Dedifferentiated amniotic fluid mesenchymal stem cell (primary cell): Measurements from ENCODE around the gene PKP1.

Experiments used
- DNase-seq: peaks from one replicate; pipeline ENCODE4 v3.0.0-alpha.2; 2016; ENCODE audit errors: extremely low spot score

The PKP1 gene

DNA sequence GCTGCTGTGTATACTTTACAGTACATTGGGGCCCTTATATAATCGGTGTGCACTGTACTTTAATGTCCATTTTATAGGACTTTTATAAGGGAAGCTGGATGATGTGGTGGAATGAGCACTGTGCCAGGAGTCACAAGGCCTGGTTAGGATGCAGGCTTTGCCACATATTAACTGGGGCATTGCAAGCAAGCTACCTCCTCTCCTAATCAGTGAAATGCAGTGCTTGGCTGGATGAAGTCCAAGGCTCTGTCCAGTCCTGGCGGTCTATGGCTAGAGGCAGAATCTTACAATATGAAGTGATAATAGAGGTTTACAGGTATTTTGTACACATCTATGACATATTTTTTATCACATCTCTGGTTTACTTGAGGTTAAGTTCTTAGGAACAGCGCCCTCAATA is 1.7 kb upstream of the PKP1 start:
- no peak for DNase-seq

DNA sequence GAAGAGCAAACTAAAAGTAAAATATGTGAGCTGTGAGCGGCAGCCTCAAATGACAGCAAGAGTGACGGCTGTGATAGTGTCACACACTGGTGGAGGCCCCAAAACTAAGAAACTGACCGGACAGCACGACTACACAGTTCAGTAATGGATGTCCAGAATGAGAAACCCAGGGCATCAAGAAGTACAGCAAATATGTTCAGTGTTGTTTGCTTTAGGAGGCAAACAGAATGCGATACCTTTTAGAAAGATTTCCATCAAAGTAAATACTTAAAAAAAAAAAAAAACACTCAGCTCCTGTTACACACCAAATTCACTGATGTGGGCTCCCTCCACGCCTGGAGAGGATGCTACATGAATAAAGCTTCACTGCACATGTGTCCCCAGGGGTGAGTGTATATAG is 1.1 kb upstream of the PKP1 start:
- DNase-seq = no peak

GRCh38 chr1:201283836-201284553 is 689 bp downstream of the PKP1 start:
- no peak for DNase-seq

GRCh38 chr1:201284636-201285035 is 1.3 kb downstream of the PKP1 start:
- DNase-seq = no peak

- DNase-seq = no peak
Observed at GRCh38 chr1:201285846-201286245, 2.5 kb downstream of the PKP1 start.

GRCh38 chr1:201286445-201286844 is 3.1 kb downstream of the PKP1 start:
- no peak for DNase-seq

GRCh38 chr1:201288007-201288406 is 4.7 kb downstream of the PKP1 start:
- DNase-seq = no peak

GRCh38 chr1:201288765-201289164 is 5.5 kb downstream of the PKP1 start:
- no peak for DNase-seq

DNA sequence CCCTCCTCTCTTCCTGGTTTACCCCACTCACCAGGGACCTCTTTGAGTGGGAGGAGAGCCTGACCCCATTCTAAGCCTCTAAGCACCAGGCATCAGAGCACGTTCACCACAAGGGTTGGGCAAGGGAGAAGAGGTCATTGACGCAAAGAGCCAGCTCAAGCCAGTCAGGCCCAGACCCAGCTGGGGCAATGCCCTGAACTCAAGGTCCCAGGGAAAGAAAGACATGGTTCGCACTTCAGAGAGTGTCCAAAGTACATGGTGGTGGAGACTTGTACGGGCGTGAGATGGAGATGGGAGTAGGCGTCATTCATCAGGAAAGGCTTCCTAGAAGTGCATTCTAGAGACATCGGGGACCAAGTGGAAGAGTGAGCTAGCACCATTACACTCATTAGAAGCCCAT is 7.2 kb downstream of the PKP1 start:
- DNase-seq = no peak

DNA sequence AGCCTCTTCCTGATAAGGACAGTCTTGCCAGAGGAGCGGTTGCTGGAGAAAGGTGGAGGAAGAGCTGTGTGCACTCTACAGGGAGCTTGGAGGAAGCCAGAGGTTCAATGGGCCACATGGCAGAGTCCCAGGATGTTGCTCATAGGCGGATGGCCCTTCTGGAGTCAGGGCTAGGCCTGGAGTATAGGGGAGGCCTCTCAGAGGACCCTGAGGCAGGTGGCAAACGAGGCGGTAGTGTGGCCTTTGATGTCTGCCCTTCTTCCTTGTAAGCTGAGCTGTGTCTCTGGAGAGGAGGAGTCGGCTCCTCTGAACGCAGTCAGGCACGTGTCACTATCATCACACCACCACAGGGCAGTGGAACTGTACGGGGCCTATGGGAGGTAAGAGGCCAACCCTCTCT is 8.6 kb downstream of the PKP1 start:
- DNase-seq = no peak

DNA sequence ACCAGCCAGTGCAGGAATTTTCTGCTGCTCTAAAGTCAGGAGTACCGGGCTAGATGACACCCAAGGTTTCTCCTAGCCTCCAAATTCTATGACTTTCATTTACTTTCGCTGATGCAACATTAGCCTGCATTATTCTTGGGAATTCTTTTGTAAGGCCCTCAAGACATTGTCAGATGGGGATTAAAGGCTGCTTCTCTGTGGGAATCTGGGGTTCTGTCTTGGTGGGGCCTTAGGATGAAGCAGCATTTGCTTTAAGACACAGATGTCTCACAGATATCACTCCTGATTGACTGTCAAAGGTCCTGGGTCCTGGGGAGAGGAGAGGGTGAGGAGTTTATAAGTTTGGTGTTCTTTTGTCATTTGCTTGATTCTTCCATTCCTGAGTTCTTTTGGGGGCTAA is 11.6 kb downstream of the PKP1 start:
- DNase-seq = no peak

DNA sequence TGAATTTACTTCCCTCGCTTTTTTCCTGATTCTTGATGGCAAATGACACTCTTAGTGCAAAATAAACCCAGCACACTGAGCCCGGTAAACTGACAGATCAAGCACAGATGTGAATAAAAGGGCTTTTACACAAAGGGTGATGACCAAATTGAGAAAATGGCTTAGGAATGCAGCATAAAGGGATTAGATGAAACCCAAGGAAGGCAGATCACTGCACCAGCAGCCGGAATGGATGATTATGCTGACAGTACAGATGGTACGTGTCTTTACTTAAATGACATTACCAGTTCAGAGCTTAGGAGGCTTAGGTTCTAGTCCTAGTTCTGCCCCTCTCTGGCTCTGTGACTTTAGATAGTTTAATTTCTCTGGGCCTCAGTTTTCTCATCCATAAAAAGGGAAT is 12.0 kb downstream of the PKP1 start:
- DNase-seq = peak; percentile 57

DNA sequence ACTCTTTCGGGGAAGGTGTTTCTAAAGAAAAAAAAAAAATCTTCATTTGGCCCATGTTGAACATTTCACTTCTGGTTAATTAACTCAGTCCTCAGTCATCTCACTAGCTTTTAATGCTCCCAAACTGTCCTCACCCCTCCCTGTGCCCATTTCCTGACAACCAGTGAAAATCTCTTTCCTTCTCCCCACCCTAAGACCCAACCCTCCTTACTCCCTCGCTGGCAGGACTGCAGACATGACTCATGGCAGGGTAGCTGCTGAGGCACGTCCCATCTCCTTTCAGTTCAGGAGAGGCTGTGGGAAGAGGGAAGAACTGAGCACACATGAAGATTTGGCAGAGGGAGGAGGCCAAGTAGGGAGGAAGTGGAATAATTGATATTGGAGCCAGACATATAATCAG is 12.6 kb downstream of the PKP1 start:
- DNase-seq = peak; percentile 63

DNA sequence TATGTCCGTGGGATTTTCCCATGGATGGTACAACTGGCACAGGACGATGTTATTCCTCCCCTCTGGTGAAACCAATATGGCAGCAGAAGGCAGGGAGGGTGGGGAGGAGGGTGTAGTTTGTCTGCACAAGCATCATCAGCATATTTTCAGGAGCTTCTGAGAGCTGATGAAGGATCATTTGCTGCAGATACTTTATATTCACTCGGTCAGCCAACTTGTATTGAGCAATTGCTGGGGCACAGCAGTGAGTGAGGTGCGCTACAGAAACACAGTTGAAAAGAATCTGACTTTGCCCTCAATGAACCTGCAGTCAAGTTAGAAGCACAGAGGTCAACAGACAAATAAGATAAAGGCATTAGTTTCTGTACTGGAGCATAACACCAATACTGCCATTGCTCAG is 13.0 kb downstream of the PKP1 start:
- DNase-seq = no peak

DNA sequence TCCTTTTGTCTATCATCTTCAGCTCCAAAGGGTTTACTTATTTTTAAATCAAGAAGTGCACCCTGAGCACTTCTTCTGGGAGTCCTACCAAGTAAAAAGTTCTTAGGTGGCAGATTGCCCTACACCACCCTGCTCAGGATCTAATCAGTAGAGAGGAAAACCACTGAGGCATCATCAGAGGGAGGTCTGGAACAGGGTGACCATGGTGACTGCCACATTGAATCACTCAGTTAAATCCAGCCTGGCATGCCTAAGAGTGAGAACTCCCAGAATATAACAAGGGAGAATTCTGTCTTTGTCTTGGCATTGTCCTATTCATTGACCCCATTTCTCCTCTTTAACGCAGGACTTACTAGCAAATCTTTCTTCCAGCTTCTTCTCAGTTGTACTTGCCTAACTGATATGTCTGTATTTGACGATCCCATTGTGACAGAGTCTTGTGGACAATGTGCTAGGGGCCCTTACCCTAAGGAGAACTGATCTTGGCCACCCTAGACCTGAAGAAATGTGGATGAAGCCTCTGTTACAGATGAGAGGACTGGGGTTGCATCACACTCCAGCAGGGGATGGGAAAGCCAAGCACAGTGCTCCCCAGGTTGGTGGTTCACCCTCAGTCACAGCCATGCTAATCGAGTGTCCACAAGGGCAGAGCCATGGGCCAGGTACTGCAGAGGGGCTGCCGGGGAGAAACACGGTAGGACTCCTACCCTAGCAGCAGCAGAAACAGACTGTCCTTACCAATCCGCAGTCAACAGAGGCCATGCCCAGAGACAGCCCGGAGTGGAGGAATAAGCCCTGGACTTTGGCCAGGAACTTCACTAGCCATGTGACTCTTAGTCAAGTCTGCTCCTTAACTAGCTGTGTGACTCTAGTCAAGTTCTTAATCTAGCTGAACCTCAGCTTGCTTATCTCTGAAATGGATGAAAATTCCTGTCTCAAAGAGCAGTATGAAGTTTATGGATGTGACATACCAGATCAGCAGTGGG is 15.4 kb downstream of the PKP1 start:
- no peak for DNase-seq

- no peak for DNase-seq
Observed at GRCh38 chr1:201299968-201300367, 16.7 kb downstream of the PKP1 start.

- no peak for DNase-seq
Observed at GRCh38 chr1:201300641-201301040, 17.3 kb downstream of the PKP1 start.

DNA sequence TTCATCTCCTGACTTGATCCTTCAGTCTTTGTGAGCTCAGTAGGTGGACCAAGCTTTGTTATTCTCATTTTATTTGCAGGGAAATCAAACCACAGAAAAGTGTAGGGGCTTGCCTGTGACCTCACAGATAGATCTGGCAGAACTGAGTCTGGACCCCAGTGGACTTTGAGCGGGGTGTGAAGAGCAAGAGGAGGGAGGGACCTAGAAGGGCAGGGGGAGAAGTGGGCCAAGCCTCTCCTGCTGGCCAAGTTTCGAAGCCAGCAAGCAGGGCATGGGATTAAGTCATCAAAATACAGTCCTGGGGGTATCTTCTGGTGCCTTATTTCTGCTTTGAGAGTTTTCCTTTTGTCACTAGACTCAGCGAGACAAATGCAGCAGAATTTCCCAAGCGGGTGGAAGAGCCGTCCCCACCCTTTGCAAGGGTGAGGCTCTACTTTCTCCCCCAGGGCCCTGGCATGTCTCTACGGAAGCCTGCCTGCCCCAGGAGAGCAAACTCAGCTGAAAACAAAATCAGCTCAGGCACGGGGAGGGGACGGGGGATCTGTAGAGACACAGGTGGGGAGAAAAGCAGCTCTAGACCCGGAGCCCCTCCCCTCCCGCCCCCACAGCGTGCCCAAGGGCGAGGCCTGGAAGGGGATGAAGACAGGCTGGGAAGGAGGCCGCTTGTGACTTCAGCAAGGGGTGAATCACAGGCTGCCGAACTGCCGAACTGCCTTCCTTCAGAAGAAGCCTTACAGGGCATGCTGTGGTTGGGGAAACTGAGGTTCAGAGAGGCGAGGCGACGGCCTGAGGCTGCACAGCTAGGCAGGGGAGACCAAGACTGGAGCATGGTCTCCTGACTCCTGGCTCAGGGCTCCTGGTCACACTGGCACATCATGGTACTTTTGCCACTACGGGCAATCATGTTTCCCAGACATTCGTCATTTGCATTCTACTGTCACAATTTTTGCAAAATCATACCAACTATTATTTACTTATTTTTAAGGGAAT is 19.2 kb downstream of the PKP1 start:
- no peak for DNase-seq

DNA sequence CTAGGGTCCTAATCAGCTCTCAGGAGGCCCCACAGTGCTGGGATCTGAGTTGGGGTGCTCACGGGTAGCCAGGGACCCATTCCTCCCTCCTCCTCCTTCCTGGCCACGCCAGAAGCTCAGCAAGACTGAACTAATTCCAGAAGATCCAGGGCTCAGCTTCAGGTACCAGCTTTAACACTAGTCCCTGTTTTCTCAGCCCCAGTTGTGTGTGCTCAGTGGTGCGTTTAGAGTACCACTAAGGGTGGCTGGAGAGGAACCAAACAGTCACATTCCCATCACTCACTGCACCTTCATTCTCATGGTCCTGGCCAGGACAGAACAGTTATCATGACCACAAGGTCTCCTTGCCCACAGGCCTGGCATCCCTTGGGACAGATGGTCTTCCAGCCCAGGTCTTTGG is 20.8 kb downstream of the PKP1 start:
- DNase-seq = no peak

GRCh38 chr1:201305815-201306214 is 22.5 kb downstream of the PKP1 start:
- no peak for DNase-seq

GRCh38 chr1:201307231-201307630 is 23.9 kb downstream of the PKP1 start:
- no peak for DNase-seq
